Left renal pelvis (tissue), 4 donors: Measurements from ENCODE around the gene LMF1. TPM values are rescaled to one million over a fixed set of nuclear protein-coding genes. Genes with fewer than 3 reads are reported as not detected.
"Not testable (repeated sequence)": the region's sequence is repeated elsewhere in the genome, so short reads cannot be mapped to it uniquely, and the experiment has no call there.

Experiments
- DNase-seq, 4 donors: peaks; one replicate each; pipeline ENCODE4 v3.0.0-alpha.2; 2013; ENCODE audit warnings: low read depth in 4 of 4, low spot score in 3 of 4
- polyA plus RNA-seq, 4 donors: library from polyadenylated mRNA; unstranded; fragments of 120-200 nt; gene quantifications; one replicate each; pipeline ENCODE4 v1.2.1, GENCODE V29; 2013; ENCODE audit not compliant: insufficient read length in 4 of 4

The LMF1 gene
- polyA plus RNA-seq, 4 donors = 12.2 to 25.4 (median 16.9) TPM

- no peak for DNase-seq
Measured at GRCh38 chr16:973366-973765, 2.6 kb upstream of the LMF1 start.

GRCh38 chr16:972316-973002 lies 1.7 kb upstream of the LMF1 start:
- no peak for DNase-seq

- DNase-seq = no peak
Measured at GRCh38 chr16:971981-972315, 1.2 kb upstream of the LMF1 start.

- no peak for DNase-seq
Measured at GRCh38 chr16:971582-971905, 760 bp upstream of the LMF1 start.

GRCh38 chr16:970386-970765 lies 408 bp downstream of the LMF1 start:
- no peak for DNase-seq

- DNase-seq = no peak
Measured at GRCh38 chr16:969508-970385, 1.0 kb downstream of the LMF1 start.

- DNase-seq = no peak
Measured at GRCh38 chr16:968620-969019, 2.2 kb downstream of the LMF1 start.

- DNase-seq = no peak
Measured at GRCh38 chr16:967546-968295, 3.1 kb downstream of the LMF1 start.

GRCh38 chr16:967077-967541 lies 3.7 kb downstream of the LMF1 start:
- DNase-seq = no peak

GRCh38 chr16:966505-966904 lies 4.3 kb downstream of the LMF1 start:
- no peak for DNase-seq

- DNase-seq = no peak
Measured at GRCh38 chr16:966035-966434, 4.7 kb downstream of the LMF1 start.

- no peak for DNase-seq
Measured at GRCh38 chr16:965487-965886, 5.3 kb downstream of the LMF1 start.

- DNase-seq = no peak
Measured at GRCh38 chr16:965036-965395, 5.8 kb downstream of the LMF1 start.

GRCh38 chr16:964356-965035 lies 6.3 kb downstream of the LMF1 start:
- no peak for DNase-seq

- no peak for DNase-seq
Measured at GRCh38 chr16:963913-964312, 6.9 kb downstream of the LMF1 start.

GRCh38 chr16:962901-963814 lies 7.6 kb downstream of the LMF1 start:
- DNase-seq = no peak

- DNase-seq = no peak
Measured at GRCh38 chr16:962366-962765, 8.4 kb downstream of the LMF1 start.

- no peak for DNase-seq
Measured at GRCh38 chr16:959232-960040, 11.3 kb downstream of the LMF1 start.

GRCh38 chr16:955766-956165 lies 15.0 kb downstream of the LMF1 start:
- DNase-seq = not testable (repeated sequence)
